ENCODE results near the gene CYP17A1.
"Not testable (repeated sequence)": the region's sequence is repeated elsewhere in the genome, so short reads cannot be mapped to it uniquely, and the experiment has no call there.

The CYP17A1 gene

GRCh38 chr10:102837230-102837721 lies at the start of gene CYP17A1:
TSS of gene CYP17A1 (minus strand) at chr10:102837413. CDS start at chr10:102837361, 52 bp downstream.
- DNase-seq (ENCODE audit: low spot score): no peak

GRCh38 chr10:102880256-102880655 lies 43.0 kb upstream of the CYP17A1 start:
- no peak for DNase-seq (ENCODE audit: low spot score)

- DNase-seq (ENCODE audit: low spot score): no peak
Observed at GRCh38 chr10:102878629-102879028, 41.4 kb upstream of the CYP17A1 start.

- DNase-seq (ENCODE audit: low spot score): no peak
Observed at GRCh38 chr10:102876747-102877153, 39.5 kb upstream of the CYP17A1 start.

GRCh38 chr10:102872163-102872562 lies 35.0 kb upstream of the CYP17A1 start:
- no peak for DNase-seq (ENCODE audit: low spot score)

- no peak for DNase-seq (ENCODE audit: low spot score)
Observed at GRCh38 chr10:102870221-102870620, 33.0 kb upstream of the CYP17A1 start.

GRCh38 chr10:102869258-102870198 lies 32.3 kb upstream of the CYP17A1 start, which contains the start of gene AS3MT:
TSS of gene AS3MT (plus strand) at chr10:102869470. CDS start at chr10:102869593, 123 bp downstream.
- no peak for DNase-seq (ENCODE audit: low spot score)

GRCh38 chr10:102868911-102869257 lies 31.7 kb upstream of the CYP17A1 start:
- DNase-seq (ENCODE audit: low spot score): no peak

GRCh38 chr10:102865620-102866019 lies 28.4 kb upstream of the CYP17A1 start:
- DNase-seq (ENCODE audit: low spot score): no peak

GRCh38 chr10:102863660-102864059 lies 26.4 kb upstream of the CYP17A1 start:
- peak; percentile 52 for DNase-seq (ENCODE audit: low spot score)

- no peak for DNase-seq (ENCODE audit: low spot score)
Observed at GRCh38 chr10:102859911-102860310, 22.7 kb upstream of the CYP17A1 start.

- no peak for DNase-seq (ENCODE audit: low spot score)
Observed at GRCh38 chr10:102856758-102857424, 19.7 kb upstream of the CYP17A1 start.

GRCh38 chr10:102855731-102856436 lies 18.7 kb upstream of the CYP17A1 start:
- not testable (repeated sequence) for DNase-seq (ENCODE audit: low spot score)

GRCh38 chr10:102853237-102853636 lies 16.0 kb upstream of the CYP17A1 start:
- DNase-seq (ENCODE audit: low spot score): not testable (repeated sequence)

GRCh38 chr10:102850025-102850518 lies 12.9 kb upstream of the CYP17A1 start:
- no peak for DNase-seq (ENCODE audit: low spot score)

- no peak for DNase-seq (ENCODE audit: low spot score)
Observed at GRCh38 chr10:102845352-102845902, 8.2 kb upstream of the CYP17A1 start.

- not testable (repeated sequence) for DNase-seq (ENCODE audit: low spot score)
Observed at GRCh38 chr10:102844190-102844776, 7.1 kb upstream of the CYP17A1 start.

GRCh38 chr10:102843139-102843538 lies 5.9 kb upstream of the CYP17A1 start:
- not testable (repeated sequence) for DNase-seq (ENCODE audit: low spot score)

- DNase-seq (ENCODE audit: low spot score): no peak
Observed at GRCh38 chr10:102841827-102842345, 4.7 kb upstream of the CYP17A1 start.

- not testable (repeated sequence) for DNase-seq (ENCODE audit: low spot score)
Observed at GRCh38 chr10:102838276-102838927, 1.2 kb upstream of the CYP17A1 start.

All from hematopoietic multipotent progenitor cell treated with erythropoietin and hydrocortisone succinate and interleukin-3 and kit ligand, for 15 days (in vitro differentiated cells).